ENCODE results near the gene ABCC6. TPM values are rescaled to one million over a fixed set of nuclear protein-coding genes. Genes with fewer than 3 reads are reported as not detected.
A peak's percentile ranks its signal among the peaks of the same experiment; 100 is the strongest.

The ABCC6 gene
- total and polyA plus RNA-seq, 2 donors (not counting 3 experiments of a cell fraction or from before 2014, with no cell fraction given) = 0.07 to 0.84 TPM

GRCh38 chr16:16143038-16143763, 80.1 kb downstream of the ABCC6 start:
- H3K79me2 ChIP-seq (ENCODE audit: control insufficient read depth, insufficient read depth, low read length) = no peaks in the 10 kb centered on the region
- no peaks in the 10 kb centered on the region for H3K9me3 ChIP-seq (replicated peaks; ENCODE audit: control insufficient read depth, insufficient read depth, low read length)
- H3K9me1 ChIP-seq (replicated peaks; ENCODE audit: control insufficient read depth, extremely low read depth, insufficient read depth, low read length) = no peaks in the 10 kb centered on the region
- POLR2A ChIA-PET = no interaction called here
- H3K4me2 ChIP-seq (ENCODE audit: insufficient read depth, low read length) = no peak overlapping the region
- H4K20me1 ChIP-seq (replicated peaks; ENCODE audit: control insufficient read depth, extremely low read depth, insufficient read depth, low read length) = no peaks in the 10 kb centered on the region
- DNase-seq (ENCODE audit: low read depth, low spot score) (no peak), FAIRE-seq (peak; percentile 47)
- CTCF ChIA-PET = interaction anchor here (0.6 to 1.1 kb wide), 2 partner anchors 23 to 97 kb away, joined by 3 read pairs; no protein-coding TSS in a partner anchor
- no TSS peak for BruUV-seq (replicated peaks)
- H3K9ac ChIP-seq (replicated peaks; ENCODE audit: extremely low read depth, insufficient read depth, low read length) = no peak overlapping the region
- no peak overlapping the region for H3K27ac ChIP-seq (ENCODE audit: insufficient read depth, low read depth, low read length)
- H3K36me3 ChIP-seq (ENCODE audit: control insufficient read depth in 2 of 2, extremely low read depth in 1 of 2, insufficient read depth in 2 of 2, low read length in 2 of 2) = peaks cover 10 to 28% of the 10 kb centered on the region in 2 experiments
- TF ChIP-seq CTCF (IDR thresholded peaks at IDR 0.05; ENCODE audit: extremely low read depth in 1 of 2, insufficient read depth in 1 of 2, low read depth in 1 of 2, low read length in 2 of 2) (peak; percentile 14 to 18), MYC (IDR thresholded peaks at IDR 0.05; ENCODE audit: low read depth, low read length) (no peak), FOS (IDR thresholded peaks at IDR 0.05; ENCODE audit: borderline replicate concordance, insufficient read depth, low read length) (no peak), GATA2 (IDR thresholded peaks at IDR 0.05; ENCODE audit: insufficient read depth, insufficient read length, low read depth, low read length) (no peak)
- dilution Hi-C loops (cut with MboI; ENCODE audit: extremely low pct_ligation_motif_present, low sequenced_read_pairs) = no loop called here
- H2AFZ ChIP-seq (ENCODE audit: low read depth, low read length) = no peak overlapping the region
- no peak overlapping the region for H3K4me3 ChIP-seq (replicated peaks in 1 of 3; ENCODE audit: insufficient read depth in 1 of 3, low read depth in 1 of 3, low read length in 3 of 3)
- intact Hi-C loops (cut with micrococcal nuclease) = no loop called here
- H3K4me1 ChIP-seq (ENCODE audit: control insufficient read depth, extremely low read depth, insufficient read depth, low read length) = no peaks in the 10 kb centered on the region
- no peaks in the 10 kb centered on the region for H3K27me3 ChIP-seq (ENCODE audit: control insufficient read depth in 2 of 2, insufficient read depth in 2 of 2, low read length in 2 of 2)

All from endothelial cell of umbilical vein (primary cell).